Measurements from ENCODE around the gene SLX4IP. TPM values are rescaled to one million over a fixed set of nuclear protein-coding genes. Genes with fewer than 3 reads are reported as not detected.

SLX4IP gene
- total RNA-seq, 1 experiment from 2014 or later, result 11.1 TPM

- H3K4me2 ChIP-seq (ENCODE audit: low read length), result no peak overlapping the region
- H3K36me3 ChIP-seq (ENCODE audit: control insufficient read depth in 1 of 2, insufficient read depth in 2 of 2, low read length in 2 of 2), result no peaks in the 10 kb centered on the region
- no peaks in the 10 kb centered on the region for H3K9me2 ChIP-seq (ENCODE audit: insufficient read depth)
- no TSS peak for BruUV-seq (replicated peaks)
- no peaks in the 10 kb centered on the region for H4K20me1 ChIP-seq (ENCODE audit: insufficient read depth)
- H3K9ac ChIP-seq (ENCODE audit: low read length), result no peak overlapping the region
- no peak for ATAC-seq
- ChIA-PET CTCF (no interaction called here), RAD21 (ENCODE audit: low non-redundant PET in 1 of 2, low total read pairs in 2 of 2, uncharacterized antibody in 2 of 2, unreplicated experiment in 2 of 2) (no interaction called here), POLR2A (interaction anchor here (1.4 kb wide), 1 partner anchor 9 kb away, joined by 4 read pairs; the partner anchor contains the start of gene SLX4IP)
- H3K9me3 ChIP-seq (ENCODE audit: control insufficient read depth in 1 of 2, insufficient read depth in 1 of 2, low read depth in 1 of 2, low read length in 2 of 2), result no peaks in the 10 kb centered on the region
- H3K4me3 ChIP-seq (replicated peaks in 1 of 2; ENCODE audit: low read depth in 1 of 2, low read length in 2 of 2), result no peak overlapping the region
- H3K79me2 ChIP-seq (ENCODE audit: insufficient read depth, low read length), result peaks cover 22% of the 10 kb centered on the region
- intact Hi-C loops (cut with micrococcal nuclease), result no loop called here
- H3K27ac ChIP-seq (ENCODE audit: low read depth, low read length), result no peak overlapping the region
- H2AFZ ChIP-seq (ENCODE audit: low read depth, low read length, poor library complexity, severe bottlenecking), result no peak overlapping the region
- H3K27me3 ChIP-seq (ENCODE audit: insufficient read depth, low read length), result no peaks in the 10 kb centered on the region
- no peak for DNase-seq (ENCODE audit: low read depth, low spot score)
- peaks cover 19 to 30% of the 10 kb centered on the region in 2 experiments for H3K4me1 ChIP-seq (ENCODE audit: control insufficient read depth in 1 of 2, insufficient read depth in 2 of 2, low read length in 2 of 2)
- TF ChIP-seq SIN3A (IDR thresholded peaks at IDR 0.05; ENCODE audit: low read depth), result no peak
These were observed 8.8 kb downstream of the SLX4IP start for GRCh38 chr20:10443936-10444335.

- TF ChIP-seq FOSL1 (IDR thresholded peaks at IDR 0.05; ENCODE audit: low read depth) (no peak), SIN3A (IDR thresholded peaks at IDR 0.05; ENCODE audit: low read depth) (no peak), CBX3 (IDR thresholded peaks at IDR 0.05; ENCODE audit: low read depth) (no peak), POLR2AphosphoS5 (IDR thresholded peaks at IDR 0.05; ENCODE audit: low read depth, low read length) (no peak), RAD21 (IDR thresholded peaks at IDR 0.05; ENCODE audit: low read depth) (no peak), YY1 (IDR thresholded peaks at IDR 0.05; ENCODE audit: extremely low read depth, insufficient replicate concordance, low read depth, low read length) (no peak), CEBPB (IDR thresholded peaks at IDR 0.05; ENCODE audit: low read depth) (no peak), EGR1 (IDR thresholded peaks at IDR 0.05; ENCODE audit: low read depth) (no peak), TCF7L2 (IDR thresholded peaks at IDR 0.05; ENCODE audit: borderline replicate concordance, extremely low read depth, insufficient read depth, insufficient read length) (no peak), REST (IDR thresholded peaks at IDR 0.05; ENCODE audit: low read depth) (no peak), SRF (IDR thresholded peaks at IDR 0.05; ENCODE audit: low read depth) (no peak), POLR2A (IDR thresholded peaks at IDR 0.05; ENCODE audit: borderline replicate concordance, extremely low read depth, insufficient read depth, insufficient read length) (no peak)
- TF ChIP-seq, protein P1, sequence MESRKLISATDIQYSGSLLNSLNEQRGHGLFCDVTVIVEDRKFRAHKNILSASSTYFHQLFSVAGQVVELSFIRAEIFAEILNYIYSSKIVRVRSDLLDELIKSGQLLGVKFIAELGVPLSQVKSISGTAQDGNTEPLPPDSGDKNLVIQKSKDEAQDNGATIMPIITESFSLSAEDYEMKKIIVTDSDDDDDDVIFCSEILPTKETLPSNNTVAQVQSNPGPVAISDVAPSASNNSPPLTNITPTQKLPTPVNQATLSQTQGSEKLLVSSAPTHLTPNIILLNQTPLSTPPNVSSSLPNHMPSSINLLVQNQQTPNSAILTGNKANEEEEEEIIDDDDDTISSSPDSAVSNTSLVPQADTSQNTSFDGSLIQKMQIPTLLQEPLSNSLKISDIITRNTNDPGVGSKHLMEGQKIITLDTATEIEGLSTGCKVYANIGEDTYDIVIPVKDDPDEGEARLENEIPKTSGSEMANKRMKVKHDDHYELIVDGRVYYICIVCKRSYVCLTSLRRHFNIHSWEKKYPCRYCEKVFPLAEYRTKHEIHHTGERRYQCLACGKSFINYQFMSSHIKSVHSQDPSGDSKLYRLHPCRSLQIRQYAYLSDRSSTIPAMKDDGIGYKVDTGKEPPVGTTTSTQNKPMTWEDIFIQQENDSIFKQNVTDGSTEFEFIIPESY (IDR thresholded peaks at IDR 0.05; ENCODE audit: extremely low read depth, insufficient replicate concordance, low read length), result no peak
- TF ChIP-seq, protein P2, sequence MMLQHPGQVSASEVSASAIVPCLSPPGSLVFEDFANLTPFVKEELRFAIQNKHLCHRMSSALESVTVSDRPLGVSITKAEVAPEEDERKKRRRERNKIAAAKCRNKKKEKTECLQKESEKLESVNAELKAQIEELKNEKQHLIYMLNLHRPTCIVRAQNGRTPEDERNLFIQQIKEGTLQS (IDR thresholded peaks at IDR 0.05), result no peak
- Histone ChIP-seq H3K9ac (ENCODE audit: low read length) (no peak overlapping the region), H4K20me1 (ENCODE audit: insufficient read depth) (no peaks in the 10 kb centered on the region), H3K4me3 (replicated peaks in 1 of 2; ENCODE audit: low read depth in 1 of 2, low read length in 2 of 2) (no peak overlapping the region), H2AFZ (ENCODE audit: low read depth, low read length, poor library complexity, severe bottlenecking) (no peak overlapping the region), H3K27ac (ENCODE audit: low read depth, low read length) (no peak overlapping the region), H3K9me3 (ENCODE audit: control insufficient read depth in 1 of 2, insufficient read depth in 1 of 2, low read depth in 1 of 2, low read length in 2 of 2) (no peaks in the 10 kb centered on the region), H3K36me3 (ENCODE audit: control insufficient read depth in 1 of 2, insufficient read depth in 2 of 2, low read length in 2 of 2) (no peaks in the 10 kb centered on the region), H3K4me1 (ENCODE audit: control insufficient read depth in 1 of 2, insufficient read depth in 2 of 2, low read length in 2 of 2) (peaks cover 29 to 41% of the 10 kb centered on the region in 2 experiments), H3K4me2 (ENCODE audit: low read length) (no peak overlapping the region), H3K27me3 (ENCODE audit: insufficient read depth, low read length) (no peaks in the 10 kb centered on the region), H3K79me2 (ENCODE audit: insufficient read depth, low read length) (peaks cover 24% of the 10 kb centered on the region), H3K9me2 (ENCODE audit: insufficient read depth) (no peaks in the 10 kb centered on the region)
- intact Hi-C loops (cut with micrococcal nuclease), result no loop called here
- no peak for ATAC-seq
- ChIA-PET RAD21 (ENCODE audit: low non-redundant PET in 1 of 2, low total read pairs in 2 of 2, uncharacterized antibody in 2 of 2, unreplicated experiment in 2 of 2) (no interaction called here), POLR2A (no interaction called here), CTCF (no interaction called here)
- BruUV-seq (replicated peaks), result no TSS peak
- no peak for DNase-seq (ENCODE audit: low read depth, low spot score)
These were observed 10.7 kb downstream of the SLX4IP start for GRCh38 chr20:10445758-10446157.

Data from HCT116 (cell line).